Stomach smooth muscle (tissue), 2 donors: Measurements from ENCODE around the gene KANSL3.

ENCODE experiments used
- H3K27ac ChIP-seq: one replicate; pipeline ENCODE4 v1.7.0; 2013; ENCODE audit warnings: mild to moderate bottlenecking, low read length, inconsistent platforms
- H3K27me3 ChIP-seq, 2 donors: one replicate each; pipeline ENCODE4 v1.7.0; 2013; ENCODE audit warnings: low read length in 2 of 2; ENCODE audit not compliant: insufficient read depth in 2 of 2, control insufficient read depth in 1 of 2
- H3K36me3 ChIP-seq, 2 donors: one replicate each; pipeline ENCODE4 v1.7.0; 2013; ENCODE audit warnings: low read length in 2 of 2; ENCODE audit not compliant: control insufficient read depth in 2 of 2, insufficient read depth in 2 of 2
- H3K4me1 ChIP-seq: one replicate; pipeline ENCODE4 v1.7.0; 2013; ENCODE audit warnings: low read length; ENCODE audit not compliant: control insufficient read depth, insufficient read depth
- H3K4me3 ChIP-seq, 2 donors: one replicate each; pipeline ENCODE4 v1.7.0; 2013; ENCODE audit warnings: low read length in 2 of 2
- H3K9ac ChIP-seq, 2 donors: one replicate each; pipeline ENCODE4 v1.7.0; 2013; ENCODE audit warnings: low read length in 2 of 2, mild to moderate bottlenecking in 1 of 2
- H3K9me3 ChIP-seq, 2 donors: one replicate each; pipeline ENCODE4 v1.7.0; 2013; ENCODE audit warnings: low read length in 2 of 2; ENCODE audit not compliant: control insufficient read depth in 2 of 2
- donor health status: healthy.
- donor health status: Pancreatic carcinoma.

KANSL3 gene

GRCh38 chr2:96638144-96639121, at the start of gene KANSL3:
KANSL3 (minus strand) TSS chr2:96638312; CDS start chr2:96637135, 1,177 bp downstream.
- peak within 1 kb of the TSS; percentile 83 to 90 for H3K9ac ChIP-seq
- no peaks in the 10 kb centered on the region for H3K9me3 ChIP-seq
- H3K36me3 ChIP-seq, result peaks cover 3% of the 10 kb centered on the region in 2 donors
- peak within 1 kb of the TSS; percentile 85 to 87 for H3K4me3 ChIP-seq
- peak within 1 kb of the TSS; percentile 88 for H3K27ac ChIP-seq
- peaks cover 9% of the 10 kb centered on the region for H3K4me1 ChIP-seq
- no peaks in the 10 kb centered on the region for H3K27me3 ChIP-seq

GRCh38 chr2:96687266-96687665, 49.2 kb upstream of the KANSL3 start:
- Histone ChIP-seq H3K27me3 (peaks cover 11 to 13% of the 10 kb centered on the region in 2 donors), H3K4me3 (no peak overlapping the region), H3K9me3 (no peaks in the 10 kb centered on the region), H3K27ac (no peak overlapping the region), H3K36me3 (no peaks in the 10 kb centered on the region), H3K4me1 (peaks cover 5% of the 10 kb centered on the region), H3K9ac (no peak overlapping the region)

- Histone ChIP-seq H3K27ac (no peak overlapping the region), H3K36me3 (no peaks in the 10 kb centered on the region), H3K9me3 (no peaks in the 10 kb centered on the region), H3K27me3 (peaks cover 11 to 13% of the 10 kb centered on the region in 2 donors), H3K4me1 (peaks cover 5% of the 10 kb centered on the region), H3K4me3 (peak overlapping the region in 1 of 2 donors; percentile 3), H3K9ac (no peak overlapping the region)
Measured at GRCh38 chr2:96685577-96686459, 47.7 kb upstream of the KANSL3 start.

GRCh38 chr2:96684883-96685576, 46.9 kb upstream of the KANSL3 start:
- Histone ChIP-seq H3K36me3 (no peaks in the 10 kb centered on the region), H3K9ac (no peak overlapping the region), H3K4me1 (peaks cover 5% of the 10 kb centered on the region), H3K9me3 (no peaks in the 10 kb centered on the region), H3K4me3 (no peak overlapping the region), H3K27ac (no peak overlapping the region), H3K27me3 (peaks cover 11 to 13% of the 10 kb centered on the region in 2 donors)

- no peak overlapping the region for H3K4me3 ChIP-seq
- no peak overlapping the region for H3K9ac ChIP-seq
- H3K27me3 ChIP-seq, result peaks cover 11 to 15% of the 10 kb centered on the region in 2 donors
- H3K4me1 ChIP-seq, result peaks cover 5% of the 10 kb centered on the region
- no peaks in the 10 kb centered on the region for H3K9me3 ChIP-seq
- no peak overlapping the region for H3K27ac ChIP-seq
- no peaks in the 10 kb centered on the region for H3K36me3 ChIP-seq
Measured at GRCh38 chr2:96683972-96684820, 46.1 kb upstream of the KANSL3 start.

GRCh38 chr2:96683307-96683706, 45.2 kb upstream of the KANSL3 start:
- H3K4me3 ChIP-seq, result no peak overlapping the region
- peaks cover 5% of the 10 kb centered on the region for H3K4me1 ChIP-seq
- peaks cover 11 to 15% of the 10 kb centered on the region in 2 donors for H3K27me3 ChIP-seq
- H3K27ac ChIP-seq, result no peak overlapping the region
- H3K9ac ChIP-seq, result no peak overlapping the region
- H3K9me3 ChIP-seq, result no peaks in the 10 kb centered on the region
- no peaks in the 10 kb centered on the region for H3K36me3 ChIP-seq

GRCh38 chr2:96681540-96681939, 43.4 kb upstream of the KANSL3 start:
- Histone ChIP-seq H3K27ac (no peak overlapping the region), H3K27me3 (peaks cover 9 to 13% of the 10 kb centered on the region in 2 donors), H3K4me3 (no peak overlapping the region), H3K9me3 (no peaks in the 10 kb centered on the region), H3K36me3 (no peaks in the 10 kb centered on the region), H3K4me1 (peaks cover 5% of the 10 kb centered on the region), H3K9ac (no peak overlapping the region)

GRCh38 chr2:96680561-96681141, 42.5 kb upstream of the KANSL3 start:
- Histone ChIP-seq H3K4me3 (no peak overlapping the region), H3K9me3 (no peaks in the 10 kb centered on the region), H3K36me3 (no peaks in the 10 kb centered on the region), H3K27ac (no peak overlapping the region), H3K4me1 (peaks cover 5% of the 10 kb centered on the region), H3K9ac (no peak overlapping the region), H3K27me3 (peaks cover 1 to 10% of the 10 kb centered on the region in 2 donors)

- Histone ChIP-seq H3K36me3 (no peaks in the 10 kb centered on the region), H3K27me3 (peaks cover 0 to 7% of the 10 kb centered on the region in 2 donors), H3K27ac (no peak overlapping the region), H3K4me1 (no peaks in the 10 kb centered on the region), H3K9me3 (no peaks in the 10 kb centered on the region), H3K9ac (no peak overlapping the region), H3K4me3 (no peak overlapping the region)
Measured at GRCh38 chr2:96679848-96680247, 41.7 kb upstream of the KANSL3 start.
